H9 (cell line): Measurements from ENCODE around the gene PPP1R16B. TPM values are rescaled to one million over a fixed set of nuclear protein-coding genes. Genes with fewer than 3 reads are reported as not detected.

Source experiments
- DNase-seq: peaks from one replicate; pipeline ENCODE4 v3.0.0-alpha.2; 2017
- H2AFZ ChIP-seq: one replicate; pipeline ENCODE4 v1.6.1; 2013; ENCODE audit warnings: mild to moderate bottlenecking, low read length, control low read depth, moderate library complexity
- H2AK5ac ChIP-seq: 2 replicates; pipeline ENCODE4 v1.6.1; 2013; ENCODE audit warnings: low read length, control low read depth, mixed read lengths; ENCODE audit not compliant: insufficient read length
- H2BK120ac ChIP-seq: one replicate; pipeline ENCODE4 v1.6.1; 2013; ENCODE audit warnings: low read depth, mild to moderate bottlenecking, low read length, control low read depth, inconsistent platforms; ENCODE audit not compliant: poor library complexity, severe bottlenecking
- H2BK12ac ChIP-seq: 2 replicates; pipeline ENCODE4 v1.6.1; 2013; ENCODE audit warnings: low read length, control low read depth, mixed read lengths, low read depth; ENCODE audit not compliant: insufficient read length
- H2BK15ac ChIP-seq: 2 replicates; pipeline ENCODE4 v1.6.1; 2013; ENCODE audit warnings: low read depth, low read length, control low read depth
- H2BK20ac ChIP-seq: one replicate; pipeline ENCODE4 v1.6.1; 2013; ENCODE audit warnings: low read depth, mild to moderate bottlenecking, low read length, control low read depth, inconsistent platforms; ENCODE audit not compliant: poor library complexity, severe bottlenecking
- H2BK5ac ChIP-seq: 2 replicates; pipeline ENCODE4 v1.6.1; 2013; ENCODE audit warnings: low read length, control low read depth, mixed read lengths; ENCODE audit not compliant: insufficient read length
- H3K14ac ChIP-seq: 2 replicates; pipeline ENCODE4 v1.6.1; 2013; ENCODE audit warnings: low read length, control low read depth; ENCODE audit not compliant: insufficient read depth
- H3K18ac ChIP-seq: 2 replicates; pipeline ENCODE4 v1.6.1; 2013; ENCODE audit warnings: low read depth, mild to moderate bottlenecking, mixed read lengths, low read length, control low read depth; ENCODE audit not compliant: insufficient read length
- H3K23ac ChIP-seq: 2 replicates; pipeline ENCODE4 v1.6.1; 2013; ENCODE audit warnings: low read length, control low read depth, mixed read lengths, low read depth; ENCODE audit not compliant: insufficient read length
- H3K23me2 ChIP-seq: 2 replicates; pipeline ENCODE4 v1.6.1; 2013; ENCODE audit warnings: low read depth, mild to moderate bottlenecking, mixed read lengths, low read length, control low read depth; ENCODE audit not compliant: insufficient read length, poor library complexity, severe bottlenecking
- H3K27ac ChIP-seq: 2 replicates; pipeline ENCODE4 v1.5.1; 2013; ENCODE audit warnings: low read length, control low read depth, mixed read lengths, low read depth; ENCODE audit not compliant: insufficient read length
- H3K27me3 ChIP-seq: 2 replicates; pipeline ENCODE4 v1.6.1; 2013; ENCODE audit warnings: low read length, control low read depth, inconsistent platforms; ENCODE audit not compliant: insufficient read depth
- H3K4ac ChIP-seq: 2 replicates; pipeline ENCODE4 v1.6.1; 2013; ENCODE audit warnings: low read depth, mild to moderate bottlenecking, control low read depth, inconsistent platforms, low read length, moderate library complexity
- H3K4me1 ChIP-seq: 2 replicates; pipeline ENCODE4 v1.6.1; 2013; ENCODE audit warnings: low read length, control low read depth, inconsistent platforms; ENCODE audit not compliant: insufficient read depth
- H3K4me2 ChIP-seq: 2 replicates; pipeline ENCODE4 v1.6.1; 2013; ENCODE audit warnings: low read length, control low read depth, mixed read lengths; ENCODE audit not compliant: insufficient read length, insufficient read depth
- H3K56ac ChIP-seq: 2 replicates; pipeline ENCODE4 v1.6.1; 2013; ENCODE audit warnings: low read depth, mild to moderate bottlenecking, mixed read lengths, low read length, control low read depth; ENCODE audit not compliant: insufficient read length
- H3K79me1 ChIP-seq: 2 replicates; pipeline ENCODE4 v1.6.1; 2013; ENCODE audit warnings: low read depth, mild to moderate bottlenecking, moderate library complexity, low read length, control low read depth, inconsistent platforms; ENCODE audit not compliant: insufficient read depth, poor library complexity, severe bottlenecking
- H3K79me2 ChIP-seq: 2 replicates; pipeline ENCODE4 v1.6.1; 2013; ENCODE audit warnings: low read length, control low read depth, inconsistent platforms; ENCODE audit not compliant: insufficient read depth
- H3K9ac ChIP-seq: 2 replicates; pipeline ENCODE4 v1.6.1; 2013; ENCODE audit warnings: low read length, control low read depth, mixed read lengths; ENCODE audit not compliant: insufficient read length; ENCODE audit errors: extremely low read depth
- H3K9me3 ChIP-seq: one replicate; pipeline ENCODE4 v1.6.1; 2013; ENCODE audit warnings: low read depth, low read length, inconsistent platforms; ENCODE audit not compliant: control insufficient read depth
- H3T11ph ChIP-seq: one replicate; pipeline ENCODE4 v1.6.1; 2013; ENCODE audit warnings: mild to moderate bottlenecking, low read length, control low read depth, inconsistent platforms
- H4K20me1 ChIP-seq: one replicate; pipeline ENCODE4 v1.6.1; 2013; ENCODE audit not compliant: control insufficient read depth, insufficient read length, insufficient read depth
- H4K5ac ChIP-seq: 2 replicates; pipeline ENCODE4 v1.6.1; 2013; ENCODE audit warnings: low read depth, mild to moderate bottlenecking, mixed read lengths, low read length, control low read depth; ENCODE audit not compliant: insufficient read length
- H4K8ac ChIP-seq: replicated peaks from 2 replicates; pipeline ENCODE4 v1.6.1; 2013; ENCODE audit warnings: low read length, control low read depth, mixed read lengths, low read depth; ENCODE audit not compliant: insufficient read length
- H4K91ac ChIP-seq: 2 replicates; pipeline ENCODE4 v1.6.1; 2013; ENCODE audit warnings: low read depth, mild to moderate bottlenecking, moderate library complexity, mixed read lengths, low read length, control low read depth; ENCODE audit not compliant: insufficient read length
- H3K27ac Mint-ChIP-seq, 3 experiments: 2 replicates in 2 of 3; 3 replicates in 1 of 3; pipeline ENCODE4 v1.8.0; 2020 to 2021; ENCODE audit warnings: mixed read lengths in 3 of 3, mild to moderate bottlenecking in 1 of 3, moderate library complexity in 1 of 3
- H3K27me3 Mint-ChIP-seq: 2 replicates; pipeline ENCODE4 v1.8.0; 2021; ENCODE audit warnings: low read depth, mild to moderate bottlenecking, moderate library complexity, mixed read lengths
- H3K36me3 Mint-ChIP-seq, 3 experiments: 2 replicates in 2 of 3; 3 replicates in 1 of 3; pipeline ENCODE4 v1.8.0; 2020 to 2021; ENCODE audit warnings: low read depth in 3 of 3, mixed read lengths in 3 of 3; ENCODE audit not compliant: insufficient read depth in 1 of 3
- H3K4me1 Mint-ChIP-seq, 2 experiments: 2 replicates each; pipeline ENCODE4 v1.8.0; 2020; ENCODE audit warnings: mixed read lengths in 2 of 2
- H3K4me3 Mint-ChIP-seq, 2 experiments: 2 replicates in 1 of 2; 3 replicates in 1 of 2; pipeline ENCODE4 v1.8.0; 2020 to 2021; ENCODE audit warnings: mild to moderate bottlenecking in 2 of 2, mixed read lengths in 2 of 2, moderate library complexity in 1 of 2
- H3K9me3 Mint-ChIP-seq, 2 experiments: 2 replicates in 1 of 2; 3 replicates in 1 of 2; pipeline ENCODE4 v1.8.0; 2020; ENCODE audit warnings: mild to moderate bottlenecking in 2 of 2, mixed read lengths in 2 of 2, moderate library complexity in 1 of 2
- CTCF ChIP-seq: fragments of 200-600 bp; sonication (generic); conservative IDR thresholded peaks from 3 replicates; pipeline ENCODE4 v1.8.0; 2021; ENCODE audit warnings: antibody characterized with exemption, mild to moderate bottlenecking
- WGBS: extraction: QIAGEN DNeasy Blood & Tissue Kit; methylation state at CpG from one replicate; pipeline ENCODE4 v1.1.7; 2013; ENCODE audit warnings: missing lambda C conversion rate, low lambda C conversion rate, mixed read lengths; ENCODE audit not compliant: insufficient read length; ENCODE audit errors: extremely low coverage; 5-methylcytosine and 5-hydroxymethylcytosine counted together
- total RNA-seq: library from RNA; stranded (reverse); gene quantifications from 2 replicates; pipeline ENCODE4 v1.2.1, GENCODE V29; 2021

The PPP1R16B gene
- total RNA-seq, 1 experiment from 2014 or later, result 8.2 TPM

GRCh38 chr20:38862226-38862625 lies 56.7 kb downstream of the PPP1R16B start:
- WGBS, result no CpG with 5 or more reads among the region's 5 CpGs
- H4K20me1 ChIP-seq, result no peaks in the 10 kb centered on the region
- no peak overlapping the region for H2BK20ac ChIP-seq
- H3K9me3 Mint-ChIP-seq, result no peaks in the 10 kb centered on the region
- H3K79me2 ChIP-seq, result no peaks in the 10 kb centered on the region
- no peak overlapping the region for H4K5ac ChIP-seq
- no peaks in the 10 kb centered on the region for H3K9me3 ChIP-seq
- no peaks in the 10 kb centered on the region for H3K27me3 ChIP-seq
- H2BK5ac ChIP-seq, result no peak overlapping the region
- TF ChIP-seq CTCF, result no peak
- H3K4me3 Mint-ChIP-seq, result no peak overlapping the region
- H2BK12ac ChIP-seq, result no peak overlapping the region
- no peak overlapping the region for H3K27ac ChIP-seq
- no peak overlapping the region for H2BK15ac ChIP-seq
- no peaks in the 10 kb centered on the region for H3K23me2 ChIP-seq
- peaks cover 6 to 16% of the 10 kb centered on the region in 2 experiments for H3K4me1 Mint-ChIP-seq
- H3K9ac ChIP-seq, result no peak overlapping the region
- DNase-seq, result no peak
- no peak overlapping the region for H2BK120ac ChIP-seq
- H2AFZ ChIP-seq, result no peak overlapping the region
- no peak overlapping the region for H3K4ac ChIP-seq
- H3K14ac ChIP-seq, result no peak overlapping the region
- H3K56ac ChIP-seq, result no peak overlapping the region
- H4K91ac ChIP-seq, result no peak overlapping the region
- no peak overlapping the region for H4K8ac ChIP-seq
- no peaks in the 10 kb centered on the region for H3K27me3 Mint-ChIP-seq
- no peaks in the 10 kb centered on the region for H3K36me3 Mint-ChIP-seq
- no peak overlapping the region for H3K23ac ChIP-seq
- no peaks in the 10 kb centered on the region for H3K4me1 ChIP-seq
- peak overlapping the region in 1 of 3 experiments; percentile 71; a peak in 1 of 7 replicates for H3K27ac Mint-ChIP-seq
- no peak overlapping the region for H3K4me2 ChIP-seq
- no peak overlapping the region for H2AK5ac ChIP-seq
- H3K18ac ChIP-seq, result no peak overlapping the region
- no peaks in the 10 kb centered on the region for H3K79me1 ChIP-seq
- H3T11ph ChIP-seq, result no peak overlapping the region
